PC-3 (cell line): Measurements from ENCODE around the gene ENPP1.

Source experiments
- EZH2 ChIP-seq: fragments of 300-600 bp; sonication (generic); IDR thresholded peaks from one replicate; pipeline ENCODE4 v1.6.1; 2017; ENCODE audit warnings: antibody characterized with exemption, mild to moderate bottlenecking, low read length; ENCODE audit not compliant: unreplicated experiment
- TF ChIP-seq, protein P1 (sequence below): fragments of 300-600 bp; sonication (generic); conservative IDR thresholded peaks from 2 replicates; pipeline ENCODE4 v1.5.1; 2017; ENCODE audit warnings: antibody characterized with exemption, low read depth, mild to moderate bottlenecking, low read length

DNA sequence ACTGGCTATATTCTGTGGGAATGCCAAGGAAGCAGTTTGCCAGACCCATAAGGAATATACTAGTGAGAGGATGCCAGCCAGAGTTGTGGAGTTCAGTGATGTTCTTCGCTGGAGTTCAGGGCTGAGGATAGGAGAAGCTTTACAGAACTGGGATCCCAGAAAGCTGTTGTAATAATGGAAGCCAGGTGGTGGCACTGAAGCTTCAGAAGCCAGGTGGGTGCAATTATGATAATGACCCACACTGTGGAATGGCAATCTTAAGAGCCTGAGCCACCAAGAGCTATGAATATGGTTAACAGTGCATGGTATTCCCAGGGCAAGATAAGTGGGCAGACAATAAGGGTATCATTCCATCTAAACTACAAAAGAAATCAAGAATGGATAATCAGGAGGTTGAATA lies 25.1 kb upstream of the ENPP1 start:
- TF ChIP-seq, protein P1, sequence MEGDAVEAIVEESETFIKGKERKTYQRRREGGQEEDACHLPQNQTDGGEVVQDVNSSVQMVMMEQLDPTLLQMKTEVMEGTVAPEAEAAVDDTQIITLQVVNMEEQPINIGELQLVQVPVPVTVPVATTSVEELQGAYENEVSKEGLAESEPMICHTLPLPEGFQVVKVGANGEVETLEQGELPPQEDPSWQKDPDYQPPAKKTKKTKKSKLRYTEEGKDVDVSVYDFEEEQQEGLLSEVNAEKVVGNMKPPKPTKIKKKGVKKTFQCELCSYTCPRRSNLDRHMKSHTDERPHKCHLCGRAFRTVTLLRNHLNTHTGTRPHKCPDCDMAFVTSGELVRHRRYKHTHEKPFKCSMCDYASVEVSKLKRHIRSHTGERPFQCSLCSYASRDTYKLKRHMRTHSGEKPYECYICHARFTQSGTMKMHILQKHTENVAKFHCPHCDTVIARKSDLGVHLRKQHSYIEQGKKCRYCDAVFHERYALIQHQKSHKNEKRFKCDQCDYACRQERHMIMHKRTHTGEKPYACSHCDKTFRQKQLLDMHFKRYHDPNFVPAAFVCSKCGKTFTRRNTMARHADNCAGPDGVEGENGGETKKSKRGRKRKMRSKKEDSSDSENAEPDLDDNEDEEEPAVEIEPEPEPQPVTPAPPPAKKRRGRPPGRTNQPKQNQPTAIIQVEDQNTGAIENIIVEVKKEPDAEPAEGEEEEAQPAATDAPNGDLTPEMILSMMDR = peak; percentile 35; the same call in 1 of the 2 replicates
- TF ChIP-seq EZH2 = no peak
